ENCODE results near the gene PDS5B.
"Not testable (repeated sequence)": the region's sequence is repeated elsewhere in the genome, so short reads cannot be mapped to it uniquely, and the experiment has no call there.

Gene PDS5B

DNA sequence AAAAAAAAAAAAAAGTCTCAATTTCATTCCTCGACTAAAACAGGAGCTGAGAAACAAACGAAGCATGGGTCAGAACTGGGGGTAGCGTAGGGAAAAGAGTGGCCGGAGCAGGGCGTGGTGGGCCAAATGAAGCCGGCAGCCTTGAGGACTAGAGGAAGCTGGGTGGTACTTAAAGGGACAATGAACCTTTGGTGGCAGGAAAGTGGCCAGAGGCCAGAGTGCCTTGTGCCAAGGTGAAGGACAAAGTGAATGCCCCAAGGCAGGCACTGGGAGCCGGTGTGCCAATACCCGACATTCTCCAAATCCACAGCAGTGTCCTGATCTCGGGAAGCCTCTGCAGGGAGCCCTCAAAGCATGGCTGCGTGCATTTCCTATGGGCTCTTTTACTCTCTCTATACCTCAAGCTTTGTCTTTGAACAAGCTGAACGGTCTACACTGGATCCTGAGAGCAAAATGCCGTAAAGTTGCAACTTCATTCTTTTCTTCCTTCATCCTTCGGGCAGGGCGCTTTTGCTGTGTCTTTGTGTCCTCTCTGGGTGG, 235.0 kb downstream of the PDS5B start:
- DNase-seq = no peak

DNA sequence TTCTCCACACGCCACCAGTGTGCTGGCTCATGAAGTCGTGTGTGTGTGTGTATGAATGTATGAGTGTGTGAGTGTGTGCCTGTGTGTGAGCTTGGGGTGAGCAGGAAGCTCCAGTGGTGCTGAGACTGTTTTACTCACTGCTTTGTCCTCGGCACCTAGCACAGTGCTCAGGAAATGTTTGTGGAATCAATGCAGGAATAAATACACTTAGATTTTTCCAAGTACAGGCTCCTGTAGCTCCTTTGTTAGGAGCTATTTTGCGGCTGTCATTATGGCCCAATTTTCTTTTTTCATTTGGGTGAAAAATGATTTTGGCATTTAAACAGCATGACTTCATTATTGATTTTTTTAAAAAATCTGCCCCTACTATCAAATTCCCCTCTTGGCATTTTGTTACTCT, 236.5 kb downstream of the PDS5B start:
- DNase-seq = no peak

DNA sequence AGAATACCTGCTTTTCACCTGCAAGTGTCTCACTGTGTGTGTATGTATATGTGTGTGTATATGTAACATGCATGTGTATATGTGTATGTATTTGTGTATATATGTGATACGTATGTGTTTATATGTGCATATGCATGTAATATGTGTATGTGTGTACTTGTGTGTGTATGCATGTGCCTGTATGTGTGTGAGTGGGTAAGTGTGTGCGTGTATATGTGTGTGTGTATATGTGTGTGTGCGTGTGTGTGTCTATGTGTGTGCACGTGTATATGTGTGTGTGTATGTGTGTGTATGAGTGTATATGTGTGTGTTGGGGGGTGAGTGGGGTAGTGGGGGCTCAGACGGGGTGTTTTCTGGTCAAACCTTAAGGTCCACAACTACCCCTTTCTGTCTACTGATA, 237.3 kb downstream of the PDS5B start:
- DNase-seq = no peak

DNA sequence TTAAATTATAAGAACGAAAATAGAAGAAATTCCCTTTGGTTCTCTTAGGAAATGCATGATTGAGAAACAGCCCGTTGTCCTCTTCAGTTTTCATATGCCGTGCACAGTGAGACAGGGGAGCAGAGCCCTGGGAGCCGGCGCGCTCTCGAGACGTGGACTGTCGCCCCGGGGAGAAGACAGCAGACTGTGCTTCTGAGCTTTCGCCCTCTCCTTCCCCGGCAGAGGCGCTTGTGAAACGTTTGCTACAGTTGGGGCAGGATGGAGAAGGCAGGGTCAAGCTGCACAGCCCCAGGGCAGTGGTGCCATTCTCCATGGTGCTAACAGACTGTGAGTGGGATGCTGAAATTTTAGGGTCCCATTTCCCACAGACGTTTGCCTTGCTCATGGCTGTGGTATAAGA, 237.8 kb downstream of the PDS5B start:
- no peak for DNase-seq

DNA sequence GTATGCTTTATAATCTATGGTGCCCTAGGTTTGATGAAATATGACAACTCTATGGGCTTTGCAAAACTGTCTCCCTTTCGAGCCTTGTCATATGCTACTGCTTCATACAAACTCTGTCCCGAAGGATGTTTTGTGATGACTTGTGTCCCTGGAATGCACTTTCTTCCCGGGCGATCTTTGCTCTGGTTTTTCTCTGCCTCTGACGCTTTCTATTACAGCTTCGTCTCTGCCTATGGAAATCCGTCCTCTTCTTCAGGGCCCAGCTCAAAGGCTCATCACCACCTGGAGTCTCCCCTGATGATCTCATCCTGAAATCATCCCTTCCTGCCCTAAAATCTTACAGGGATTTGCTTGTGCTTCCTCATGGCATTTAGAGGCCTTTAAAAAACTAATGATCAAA, 238.4 kb downstream of the PDS5B start:
- no peak for DNase-seq

DNA sequence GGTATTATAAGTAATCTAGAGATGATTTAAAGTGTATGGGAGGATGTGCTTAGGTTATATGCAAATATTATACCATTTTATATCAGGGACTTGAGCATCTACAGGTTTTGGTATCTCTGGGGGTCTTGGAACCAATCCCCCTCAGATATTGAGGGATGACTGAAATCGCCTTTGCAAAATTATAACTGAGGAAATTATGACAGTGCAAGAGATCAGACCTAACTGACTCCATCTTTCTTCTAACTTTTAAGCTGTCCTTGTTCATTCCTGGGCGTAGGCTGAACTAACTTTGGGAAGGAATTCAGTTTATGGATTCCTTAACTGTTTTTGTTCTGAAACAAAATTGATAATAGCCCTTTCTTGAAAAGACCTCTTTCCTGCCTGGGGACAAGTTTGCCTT, 239.2 kb downstream of the PDS5B start:
- no peak for DNase-seq

DNA sequence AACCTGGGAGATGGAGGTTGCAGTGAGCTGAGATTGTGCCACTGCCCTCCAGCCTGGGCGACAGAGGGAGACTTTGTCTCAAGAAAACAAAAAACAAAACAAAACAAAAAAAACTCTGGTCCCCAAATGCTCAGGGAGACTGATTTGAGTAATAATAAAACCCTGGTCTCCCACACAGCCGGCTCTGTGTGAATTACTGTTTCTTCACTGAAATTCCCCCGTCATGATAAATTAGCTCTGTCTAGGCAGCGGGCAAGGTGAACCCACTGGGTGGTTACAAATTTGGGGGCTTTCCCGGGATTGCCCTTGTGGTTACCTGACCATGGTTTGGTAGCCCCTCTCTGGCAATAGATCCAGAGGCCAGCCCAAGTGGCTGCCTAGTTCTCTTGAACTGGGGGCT, 240.1 kb downstream of the PDS5B start:
- DNase-seq = not testable (repeated sequence)

All from activated CD4-positive, alpha-beta T cell treated with anti-CD3 and anti-CD28 coated beads, Interleukin-2, amount 50 U/mL, for 4 hours (primary cell).